ENCODE results near the gene DMXL1.

- TF ChIP-seq CTCF (IDR thresholded peaks at IDR 0.05) (no peak), REST (IDR thresholded peaks at IDR 0.05; ENCODE audit: insufficient read depth in 1 of 2, low read depth in 2 of 2, low read length in 1 of 2) (no peak), POLR2AphosphoS5 (IDR thresholded peaks at IDR 0.05; ENCODE audit: low read depth, low read length) (no peak), SIN3A (IDR thresholded peaks at IDR 0.05; ENCODE audit: borderline replicate concordance, insufficient read depth, low read depth, low read length) (no peak), TCF7L2 (IDR thresholded peaks at IDR 0.05; ENCODE audit: low read depth, low read length) (no peak)
These were observed 22.6 kb upstream of the DMXL1 start for GRCh38 chr5:119048246-119048645.

Data from Panc1 (cell line).